A673 (cell line): Measurements from ENCODE around the gene KCNQ1. TPM values are rescaled to one million over a fixed set of nuclear protein-coding genes. Genes with fewer than 3 reads are reported as not detected.

Source experiments
- BruUV-seq: library from RNA; stranded (reverse); fragments of 400-500 nt; replicated peaks from 2 replicates; lab custom pipeline; 2021; lab: Mats Ljungman, UMichigan
- CTCF ChIA-PET: fragments of 300-600 bp; sonication (Branson Sonifier 250); formaldehyde crosslinking; loops from one replicate; lab custom pipeline; 2022; ENCODE audit warnings: antibody characterized with exemption; lab: Charles Lee
- POLR2A ChIA-PET: fragments of 300-600 bp; sonication (Branson Sonifier 250); formaldehyde crosslinking; loops from one replicate; lab custom pipeline; 2022; ENCODE audit warnings: antibody characterized with exemption; ENCODE audit not compliant: low non-redundant PET; lab: Charles Lee
- DNase-seq: peaks from one replicate; pipeline ENCODE4 v3.0.0-alpha.2; 2015; ENCODE audit warnings: low spot score
- H3K27ac ChIP-seq: fragments of 200-600 bp; sonication (generic); 2 replicates; pipeline ENCODE4 v1.5.1; 2016; ENCODE audit warnings: mixed run types, low read depth, mild to moderate bottlenecking, mixed read lengths, antibody characterized with exemption, low read length; ENCODE audit not compliant: poor library complexity, severe bottlenecking
- H3K27me3 ChIP-seq: fragments of 200-600 bp; sonication (generic); replicated peaks from 2 replicates; pipeline ENCODE4 v1.6.1; 2017; ENCODE audit warnings: mixed run types, low read depth, mild to moderate bottlenecking, mixed read lengths, antibody characterized with exemption, low read length; ENCODE audit not compliant: insufficient read depth, poor library complexity
- H3K36me3 ChIP-seq: fragments of 200-600 bp; sonication (generic); 2 replicates; pipeline ENCODE4 v1.6.1; 2016; ENCODE audit warnings: mixed run types, mild to moderate bottlenecking, mixed read lengths, antibody characterized with exemption, low read length; ENCODE audit not compliant: insufficient read depth, poor library complexity, severe bottlenecking
- H3K4me1 ChIP-seq: fragments of 200-600 bp; sonication (generic); 2 replicates; pipeline ENCODE4 v1.6.1; 2017; ENCODE audit warnings: mixed run types, mild to moderate bottlenecking, mixed read lengths, antibody characterized with exemption, low read length; ENCODE audit not compliant: insufficient read depth, poor library complexity, severe bottlenecking
- H3K4me3 ChIP-seq: fragments of 200-600 bp; sonication (generic); 2 replicates; pipeline ENCODE4 v1.5.1; 2016; ENCODE audit warnings: low read depth, mixed run types, mild to moderate bottlenecking, mixed read lengths, low read length; ENCODE audit not compliant: poor library complexity, severe bottlenecking
- H3K9me3 ChIP-seq: fragments of 200-600 bp; sonication (generic); 2 replicates; pipeline ENCODE4 v1.6.1; 2016; ENCODE audit warnings: mixed run types, low read depth, mild to moderate bottlenecking, mixed read lengths, antibody characterized with exemption, low read length; ENCODE audit not compliant: poor library complexity, severe bottlenecking
- CTCF ChIP-seq: fragments of 300-800, 200-600 bp; sonication (generic); conservative IDR thresholded peaks from 2 replicates; pipeline ENCODE4 v1.5.1; 2017; ENCODE audit warnings: low read depth, mild to moderate bottlenecking, antibody characterized with exemption, low read length, moderate library complexity, mixed read lengths
- EZH2 ChIP-seq: fragments of 200-600 bp; sonication (generic); IDR thresholded peaks from 2 replicates; pipeline ENCODE4 v1.6.1; 2017; ENCODE audit warnings: borderline replicate concordance, low read depth, mild to moderate bottlenecking, mixed read lengths, antibody characterized with exemption, low read length; ENCODE audit not compliant: poor library complexity, severe bottlenecking
- intact Hi-C: fragments of 100-400 bp; cut with micrococcal nuclease; formaldehyde crosslinking; loops from one replicate; pipeline ENCODE4 v1.10.0; 2022; ENCODE audit not compliant: unreplicated experiment
- total RNA-seq: library from RNA; stranded (reverse); gene quantifications from 2 replicates; pipeline ENCODE4 v1.2.3, GENCODE V29; 2021

The KCNQ1 gene
- total RNA-seq, 1 experiment from 2014 or later: not detected

- Histone ChIP-seq H3K27me3 (no peaks in the 10 kb centered on the region), H3K27ac (no peak overlapping the region), H3K4me1 (no peaks in the 10 kb centered on the region), H3K4me3 (no peak overlapping the region), H3K36me3 (no peaks in the 10 kb centered on the region), H3K9me3 (peaks cover 6% of the 10 kb centered on the region)
- intact Hi-C loops: no loop called here
- ChIA-PET CTCF (no interaction called here), POLR2A (no interaction called here)
- TF ChIP-seq CTCF (no peak), EZH2 (no peak)
- no TSS peak for BruUV-seq
- no peak for DNase-seq
Observed at GRCh38 chr11:2832533-2833020, 387.8 kb downstream of the KCNQ1 start.

- ChIA-PET CTCF (no interaction called here), POLR2A (no interaction called here)
- no peak for DNase-seq
- intact Hi-C loops: no loop called here
- no peak overlapping the region for H3K4me3 ChIP-seq
- H3K9me3 ChIP-seq: peaks cover 6% of the 10 kb centered on the region
- H3K4me1 ChIP-seq: no peaks in the 10 kb centered on the region
- H3K27ac ChIP-seq: no peak overlapping the region
- H3K27me3 ChIP-seq: no peaks in the 10 kb centered on the region
- no peak for TF ChIP-seq CTCF
- no peak for TF ChIP-seq EZH2
- H3K36me3 ChIP-seq: no peaks in the 10 kb centered on the region
- no TSS peak for BruUV-seq
Observed at GRCh38 chr11:2833051-2833715, 388.4 kb downstream of the KCNQ1 start.

GRCh38 chr11:2833716-2834502 is 389.1 kb downstream of the KCNQ1 start:
- no peaks in the 10 kb centered on the region for H3K4me1 ChIP-seq
- no peak for DNase-seq
- no peak overlapping the region for H3K27ac ChIP-seq
- BruUV-seq: no TSS peak
- TF ChIP-seq EZH2: no peak
- TF ChIP-seq CTCF: no peak
- peaks cover 2% of the 10 kb centered on the region for H3K9me3 ChIP-seq
- intact Hi-C loops: no loop called here
- no peaks in the 10 kb centered on the region for H3K36me3 ChIP-seq
- no peak overlapping the region for H3K4me3 ChIP-seq
- CTCF ChIA-PET: no interaction called here
- H3K27me3 ChIP-seq: no peaks in the 10 kb centered on the region
- POLR2A ChIA-PET: no interaction called here
